ENCODE measurements around the gene ANK3.

DNA sequence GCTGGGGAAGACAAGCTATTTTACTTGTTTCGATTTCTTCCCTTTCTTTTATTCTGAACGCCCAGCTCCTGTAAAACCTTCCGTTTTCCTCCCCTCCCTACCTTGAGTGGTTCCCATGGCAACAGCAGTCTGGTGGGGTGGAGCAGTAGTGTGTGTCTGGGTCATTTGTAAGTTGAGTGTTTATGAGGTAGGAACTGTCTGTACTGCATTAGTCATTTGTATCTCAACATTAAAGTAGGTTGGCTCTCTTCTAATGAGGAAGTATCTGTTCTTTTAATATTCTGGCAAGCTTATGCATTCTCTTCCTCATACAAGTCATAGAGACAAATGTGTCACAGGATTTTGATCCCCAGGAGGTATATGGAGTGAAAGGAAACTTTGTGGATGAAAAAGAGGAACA lies 398.0 kb downstream of the ANK3 start:
- TF ChIP-seq, protein P1, sequence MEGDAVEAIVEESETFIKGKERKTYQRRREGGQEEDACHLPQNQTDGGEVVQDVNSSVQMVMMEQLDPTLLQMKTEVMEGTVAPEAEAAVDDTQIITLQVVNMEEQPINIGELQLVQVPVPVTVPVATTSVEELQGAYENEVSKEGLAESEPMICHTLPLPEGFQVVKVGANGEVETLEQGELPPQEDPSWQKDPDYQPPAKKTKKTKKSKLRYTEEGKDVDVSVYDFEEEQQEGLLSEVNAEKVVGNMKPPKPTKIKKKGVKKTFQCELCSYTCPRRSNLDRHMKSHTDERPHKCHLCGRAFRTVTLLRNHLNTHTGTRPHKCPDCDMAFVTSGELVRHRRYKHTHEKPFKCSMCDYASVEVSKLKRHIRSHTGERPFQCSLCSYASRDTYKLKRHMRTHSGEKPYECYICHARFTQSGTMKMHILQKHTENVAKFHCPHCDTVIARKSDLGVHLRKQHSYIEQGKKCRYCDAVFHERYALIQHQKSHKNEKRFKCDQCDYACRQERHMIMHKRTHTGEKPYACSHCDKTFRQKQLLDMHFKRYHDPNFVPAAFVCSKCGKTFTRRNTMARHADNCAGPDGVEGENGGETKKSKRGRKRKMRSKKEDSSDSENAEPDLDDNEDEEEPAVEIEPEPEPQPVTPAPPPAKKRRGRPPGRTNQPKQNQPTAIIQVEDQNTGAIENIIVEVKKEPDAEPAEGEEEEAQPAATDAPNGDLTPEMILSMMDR (IDR thresholded peaks at IDR 0.05) = no peak
- TF ChIP-seq POLR2A (IDR thresholded peaks at IDR 0.05) = no peak
